ENCODE results near the gene GPATCH2.
A peak's percentile ranks its signal among the peaks of the same experiment; 100 is the strongest.

Gene GPATCH2

GRCh38 chr1:217574265-217574949 lies 56.5 kb downstream of the GPATCH2 start:
- no peak for DNase-seq

GRCh38 chr1:217569021-217569420 lies 61.9 kb downstream of the GPATCH2 start:
- no peak for DNase-seq

GRCh38 chr1:217568200-217568599 lies 62.7 kb downstream of the GPATCH2 start:
- DNase-seq: no peak

GRCh38 chr1:217564833-217565232 lies 66.1 kb downstream of the GPATCH2 start:
- no peak for DNase-seq

- DNase-seq: peak in 1 of 3 experiments; percentile 25
These were observed 66.7 kb downstream of the GPATCH2 start for GRCh38 chr1:217564207-217564606.

GRCh38 chr1:217563179-217563578 lies 67.7 kb downstream of the GPATCH2 start:
- DNase-seq: no peak

- DNase-seq: no peak
These were observed 68.5 kb downstream of the GPATCH2 start for GRCh38 chr1:217562229-217562878.

GRCh38 chr1:217561446-217561845 lies 69.4 kb downstream of the GPATCH2 start:
- no peak for DNase-seq

GRCh38 chr1:217554849-217555248 lies 76.0 kb downstream of the GPATCH2 start:
- DNase-seq: no peak

- peak in 1 of 3 experiments; percentile 55 for DNase-seq
These were observed 76.9 kb downstream of the GPATCH2 start for GRCh38 chr1:217553949-217554509.

GRCh38 chr1:217552339-217552951 lies 78.4 kb downstream of the GPATCH2 start:
- DNase-seq: no peak

- DNase-seq: no peak
These were observed 88.1 kb downstream of the GPATCH2 start for GRCh38 chr1:217542837-217543236.

- no peak for DNase-seq
These were observed 88.6 kb downstream of the GPATCH2 start for GRCh38 chr1:217542136-217542777.

- no peak for DNase-seq
These were observed 90.6 kb downstream of the GPATCH2 start for GRCh38 chr1:217540321-217540720.

GRCh38 chr1:217539510-217539909 lies 91.4 kb downstream of the GPATCH2 start:
- peak in 2 of 3 experiments; percentile 15 to 72 for DNase-seq

GRCh38 chr1:217535601-217536377 lies 95.1 kb downstream of the GPATCH2 start:
- DNase-seq: no peak

GRCh38 chr1:217534566-217534965 lies 96.3 kb downstream of the GPATCH2 start:
- DNase-seq: no peak

GRCh38 chr1:217528271-217528670 lies 102.6 kb downstream of the GPATCH2 start:
- no peak for DNase-seq

- no peak for DNase-seq
These were observed 103.7 kb downstream of the GPATCH2 start for GRCh38 chr1:217527151-217527550.

- DNase-seq: no peak
These were observed 104.3 kb downstream of the GPATCH2 start for GRCh38 chr1:217526636-217527035.

GRCh38 chr1:217525773-217526490 lies 105.0 kb downstream of the GPATCH2 start:
- DNase-seq: no peak

All from NCI-H1417 (cell line).